ENCODE data around the gene IPPK.
"Not testable (repeated sequence)": the region's sequence is repeated elsewhere in the genome, so short reads cannot be mapped to it uniquely, and the experiment has no call there.

Gene IPPK

GRCh38 chr9:92595075-92595474 is 74.9 kb downstream of the IPPK start:
- DNase-seq, ATAC-seq: not testable (repeated sequence)

GRCh38 chr9:92592946-92593861 is 76.7 kb downstream of the IPPK start:
- ATAC-seq (no peak), DNase-seq (no peak)

GRCh38 chr9:92592537-92592936 is 77.4 kb downstream of the IPPK start:
- ATAC-seq, result peak; percentile 59
- no peak for DNase-seq

GRCh38 chr9:92590377-92590776 is 79.6 kb downstream of the IPPK start:
- DNase-seq (no peak), ATAC-seq (no peak)

GRCh38 chr9:92589923-92590322 is 80.0 kb downstream of the IPPK start:
- no peak for ATAC-seq
- DNase-seq, result no peak

GRCh38 chr9:92576175-92576574 is 93.8 kb downstream of the IPPK start:
- ATAC-seq (no peak), DNase-seq (no peak)

GRCh38 chr9:92573612-92574011 is 96.3 kb downstream of the IPPK start:
- ATAC-seq, result not testable (repeated sequence)

GRCh38 chr9:92571871-92572270 is 98.1 kb downstream of the IPPK start:
- ATAC-seq, DNase-seq: not testable (repeated sequence)

More at GRCh38 chr9:92573612-92574011, 96.3 kb downstream of the IPPK start:
- not testable (repeated sequence) for DNase-seq

- no peak for DNase-seq
- no peak for ATAC-seq
Observed at GRCh38 chr9:92564982-92565381, 104.9 kb downstream of the IPPK start.

GRCh38 chr9:92564504-92564903 is 105.4 kb downstream of the IPPK start:
- no peak for DNase-seq
- no peak for ATAC-seq

All from stimulated activated naive CD8-positive, alpha-beta T cell treated with anti-CD3 and anti-CD28 coated beads, Interleukin-15, Interleukin-2, amounts not matched to agents 100 U/mL and 50 U/mL, for 24 hours (primary cell).